GM18502 (cell line): ENCODE measurements around the gene RAB4B.
"Not testable (repeated sequence)": the region's sequence is repeated elsewhere in the genome, so short reads cannot be mapped to it uniquely, and the experiment has no call there.

Experiments
- ATAC-seq: cut with Tn5 transposase; IDR thresholded peaks from one replicate; pipeline ENCODE4 v1.9.1; 2021; ENCODE audit warnings: mild to moderate bottlenecking; ENCODE audit not compliant: unreplicated experiment, poor library complexity

RAB4B gene

GRCh38 chr19:40776932-40777644, 959 bp upstream of the RAB4B start:
- ATAC-seq = peak; percentile 67

GRCh38 chr19:40777645-40777936, 456 bp upstream of the RAB4B start:
- ATAC-seq = no peak

DNA sequence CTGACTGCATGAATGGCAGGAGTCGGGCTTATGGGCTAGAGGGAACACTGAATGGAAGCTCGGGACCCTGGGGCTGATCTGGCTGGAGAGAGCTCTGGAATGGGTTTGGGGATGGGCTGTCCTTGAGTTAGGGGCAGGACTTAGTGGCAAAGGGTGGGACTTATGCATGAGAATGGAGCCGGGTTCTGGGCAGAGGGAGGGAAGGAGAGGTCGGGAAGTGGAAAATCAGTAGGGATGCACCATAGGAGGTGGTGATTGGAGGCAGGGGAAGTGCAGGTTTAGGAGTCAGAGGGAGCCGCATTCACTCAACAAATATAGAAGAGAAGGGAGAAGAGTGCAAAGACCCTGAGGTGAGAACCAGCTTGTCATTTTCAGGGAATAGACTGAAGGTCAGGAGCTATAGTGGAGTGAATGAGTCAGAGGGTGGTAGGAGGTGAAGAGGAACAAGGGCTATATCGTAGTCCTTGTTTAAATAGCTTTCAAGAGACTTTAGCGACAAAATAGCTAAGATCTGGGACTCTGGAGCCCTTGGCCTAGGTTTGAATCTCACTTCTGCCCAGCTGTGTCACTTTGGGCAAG, 748 bp downstream of the RAB4B start:
- ATAC-seq = no peak

GRCh38 chr19:40780582-40780981, 2.5 kb downstream of the RAB4B start:
- ATAC-seq = no peak

GRCh38 chr19:40781140-40781539, 3.1 kb downstream of the RAB4B start:
- no peak for ATAC-seq

DNA sequence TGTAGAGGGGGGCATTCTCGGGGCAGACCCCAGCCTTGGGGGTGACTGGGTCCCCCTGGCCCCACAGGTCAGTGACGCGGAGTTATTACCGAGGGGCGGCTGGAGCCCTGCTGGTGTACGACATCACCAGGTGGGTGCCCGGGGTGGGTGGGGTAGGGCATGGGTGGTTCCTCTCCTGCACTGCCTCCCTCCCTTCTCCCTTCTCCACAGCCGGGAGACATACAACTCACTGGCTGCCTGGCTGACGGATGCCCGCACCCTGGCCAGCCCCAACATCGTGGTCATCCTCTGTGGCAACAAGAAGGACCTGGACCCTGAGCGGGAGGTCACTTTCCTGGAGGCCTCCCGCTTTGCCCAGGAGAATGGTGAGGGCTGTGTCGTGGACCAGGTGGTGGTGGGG, 5.7 kb downstream of the RAB4B start:
- no peak for ATAC-seq

- not testable (repeated sequence) for ATAC-seq
Observed at GRCh38 chr19:40784146-40784545, 6.1 kb downstream of the RAB4B start.

DNA sequence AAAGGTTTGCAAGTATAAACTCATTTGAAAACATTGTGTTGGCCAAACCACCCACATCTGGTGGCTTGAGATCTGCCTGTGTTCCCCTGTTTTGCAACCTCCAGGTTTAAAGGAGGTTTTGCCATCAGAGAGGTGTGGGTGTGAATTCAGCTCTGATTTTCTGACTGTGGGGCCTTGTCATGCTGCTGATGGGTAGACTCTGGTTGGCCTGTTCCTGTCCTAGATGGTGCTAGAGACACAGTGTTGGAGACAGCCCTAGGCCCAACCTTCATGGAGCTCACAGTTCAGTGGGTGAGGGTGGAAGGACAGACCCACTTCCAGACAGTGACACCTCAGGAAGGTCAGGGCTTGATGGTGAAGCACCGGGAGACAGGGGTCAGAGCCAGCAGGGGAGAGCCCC, 7.5 kb downstream of the RAB4B start:
- ATAC-seq = no peak

DNA sequence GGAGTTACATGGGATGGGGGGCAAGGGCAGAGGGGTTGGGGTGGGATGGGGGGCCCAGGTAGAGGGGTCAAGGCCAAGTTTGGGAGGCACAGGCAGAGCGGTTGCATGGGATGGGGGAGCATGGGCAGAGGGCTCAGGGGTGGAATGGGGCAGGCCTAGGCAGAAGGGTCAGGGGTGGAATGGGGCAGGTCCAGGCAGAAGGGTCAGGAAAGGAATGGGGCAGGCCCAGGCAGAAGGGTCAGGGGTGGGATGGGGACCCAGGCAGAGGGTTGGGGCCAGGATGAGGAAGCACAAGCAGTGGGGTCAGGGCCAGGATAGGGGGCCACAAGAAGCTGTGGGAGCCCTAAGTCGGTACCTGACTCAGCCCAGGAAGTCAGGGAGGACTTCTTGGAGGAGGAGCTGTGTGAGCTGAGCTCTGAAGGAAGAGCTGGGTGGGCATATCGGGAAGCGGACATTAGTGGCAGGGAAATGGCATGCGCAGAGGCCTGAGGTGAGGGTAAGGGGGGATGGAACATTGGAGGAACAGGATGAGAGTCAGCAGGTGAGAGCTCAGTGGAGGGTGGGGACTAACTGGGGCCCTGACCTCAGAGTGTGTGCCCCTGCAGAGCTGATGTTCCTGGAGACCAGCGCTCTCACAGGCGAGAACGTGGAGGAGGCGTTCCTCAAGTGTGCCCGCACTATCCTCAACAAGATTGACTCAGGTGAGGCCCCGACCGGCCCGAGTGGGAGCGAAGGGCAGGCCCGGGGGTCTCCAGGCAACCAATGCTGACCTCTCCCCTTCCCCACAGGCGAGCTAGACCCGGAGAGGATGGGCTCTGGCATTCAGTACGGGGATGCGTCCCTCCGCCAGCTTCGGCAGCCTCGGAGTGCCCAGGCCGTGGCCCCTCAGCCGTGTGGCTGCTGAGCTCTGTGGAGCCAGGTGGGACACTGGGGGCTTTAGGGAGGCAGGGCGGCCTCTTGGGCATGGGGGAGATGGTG, 8.3 kb downstream of the RAB4B start:
- no peak for ATAC-seq

DNA sequence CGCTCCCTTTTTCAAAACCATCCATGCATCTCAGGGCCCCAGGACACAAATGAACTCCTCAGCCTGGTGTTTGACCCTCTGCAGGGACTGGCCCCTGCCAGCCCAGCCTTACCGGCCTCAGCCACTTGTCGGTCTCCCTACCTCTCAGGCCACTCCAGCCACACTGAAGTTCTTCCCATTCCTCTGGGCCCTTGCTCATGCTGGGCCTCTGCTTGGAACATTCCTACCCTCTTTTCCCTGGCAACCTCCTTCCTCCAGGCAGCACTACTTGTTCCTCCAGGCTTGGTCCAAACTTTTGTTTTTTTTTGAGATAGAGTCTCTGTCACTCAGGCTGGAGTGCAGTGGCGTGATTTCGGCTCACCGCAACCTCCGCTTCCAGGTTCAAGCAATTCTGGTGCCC, 13.3 kb downstream of the RAB4B start:
- ATAC-seq = no peak

GRCh38 chr19:40791996-40792395, 13.9 kb downstream of the RAB4B start:
- no peak for ATAC-seq

GRCh38 chr19:40797166-40797962, 19.3 kb downstream of the RAB4B start:
- ATAC-seq = no peak

DNA sequence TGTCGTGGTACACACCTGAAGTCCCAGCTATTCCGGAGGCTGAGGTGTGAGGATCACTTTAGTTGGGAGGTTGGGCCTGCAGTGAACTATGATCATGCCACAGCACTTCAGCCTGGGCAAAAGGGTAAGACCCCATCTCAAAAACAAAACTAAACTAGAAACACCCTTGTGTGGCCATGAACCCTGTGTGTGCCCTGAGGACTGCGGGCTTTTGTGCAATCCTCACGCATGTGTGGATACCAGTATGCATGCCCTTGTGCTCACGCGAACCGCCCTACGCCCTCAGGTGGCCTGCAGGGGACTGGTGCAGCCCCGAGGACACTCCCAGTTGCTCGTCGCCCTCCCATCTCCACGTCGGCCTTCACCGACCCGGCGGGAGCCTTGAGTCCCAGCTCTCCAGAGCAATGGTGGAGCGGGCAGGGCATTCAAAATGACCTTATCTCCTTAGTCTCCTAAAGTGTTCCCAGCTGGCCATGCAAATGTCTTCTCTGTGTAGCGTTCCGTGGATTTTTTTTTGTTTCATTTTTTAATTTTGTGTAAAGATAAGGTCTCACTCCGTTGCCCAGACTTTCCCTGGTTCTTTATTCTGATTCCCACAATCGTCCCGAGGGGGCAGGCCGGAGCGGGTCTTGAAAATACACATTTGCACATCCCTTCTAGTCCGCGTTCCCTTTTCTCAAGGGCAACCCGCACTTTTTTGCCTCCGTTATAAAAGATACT, 20.1 kb downstream of the RAB4B start:
- ATAC-seq = peak; percentile 27

GRCh38 chr19:40798683-40799557, 20.9 kb downstream of the RAB4B start, which contains the start of gene EGLN2:
Gene EGLN2, plus strand, starts transcription at chr19:40799191. Its CDS starts 1,382 bp downstream, at chr19:40800573.
- peak; percentile 81 for ATAC-seq

DNA sequence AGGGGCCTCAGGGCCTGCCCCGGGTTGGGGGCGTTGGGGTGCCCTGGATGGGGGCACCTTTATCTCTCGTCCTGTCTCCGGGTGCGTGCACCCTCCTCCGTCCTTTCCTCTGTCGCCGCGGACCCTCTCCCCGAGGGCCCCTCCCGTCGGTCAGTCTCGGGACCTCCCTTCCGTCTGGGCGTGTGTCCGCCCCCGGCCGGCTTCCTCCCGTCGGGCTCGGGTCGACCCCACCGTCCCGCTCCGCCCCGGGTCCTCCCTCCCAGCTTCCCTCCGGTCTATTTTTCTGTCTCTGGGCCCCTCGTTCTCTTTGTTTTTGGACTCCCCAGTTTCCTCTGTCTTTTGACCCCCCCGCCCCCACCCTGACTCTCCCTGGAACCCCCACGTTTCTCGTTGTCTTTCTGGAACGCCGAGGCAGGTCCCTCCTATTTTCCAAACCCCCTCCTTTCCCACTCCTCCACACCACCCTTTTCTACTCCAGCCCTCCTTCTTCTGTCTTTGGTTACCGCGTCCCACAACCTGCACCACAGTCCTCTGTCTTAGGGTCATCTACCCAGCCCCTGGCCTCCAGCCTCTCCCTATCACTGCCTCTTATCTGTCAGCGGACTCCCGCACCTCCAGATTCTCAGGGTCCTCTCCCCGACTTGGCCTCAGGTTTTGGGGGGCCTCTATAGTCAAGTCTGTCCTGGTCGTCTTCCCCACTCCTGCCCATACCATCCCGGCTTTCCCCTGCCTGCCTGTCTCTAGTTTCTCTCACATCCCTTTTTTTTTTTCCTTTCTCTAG, 21.7 kb downstream of the RAB4B start:
- no peak for ATAC-seq

- no peak for ATAC-seq
Observed at GRCh38 chr19:40800339-40800996, 22.4 kb downstream of the RAB4B start.

DNA sequence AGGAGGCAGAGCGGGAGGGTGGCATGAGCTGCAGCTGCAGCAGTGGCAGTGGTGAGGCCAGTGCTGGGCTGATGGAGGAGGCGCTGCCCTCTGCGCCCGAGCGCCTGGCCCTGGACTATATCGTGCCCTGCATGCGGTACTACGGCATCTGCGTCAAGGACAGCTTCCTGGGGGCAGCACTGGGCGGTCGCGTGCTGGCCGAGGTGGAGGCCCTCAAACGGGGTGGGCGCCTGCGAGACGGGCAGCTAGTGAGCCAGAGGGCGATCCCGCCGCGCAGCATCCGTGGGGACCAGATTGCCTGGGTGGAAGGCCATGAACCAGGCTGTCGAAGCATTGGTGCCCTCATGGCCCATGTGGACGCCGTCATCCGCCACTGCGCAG, 22.9 kb downstream of the RAB4B start:
- ATAC-seq = no peak
